GM12878 (cell line): ENCODE measurements around the gene LIPK. TPM values are rescaled to one million over a fixed set of nuclear protein-coding genes. Genes with fewer than 3 reads are reported as not detected.

Experiments
- ATAC-seq: fragments of 200-7000 bp; cut with Tn5 transposase; 3 replicates; pipeline ENCODE4 v1.9.1; 2020; ENCODE audit warnings: mild to moderate bottlenecking, moderate library complexity
- BruUV-seq: library from RNA; stranded (reverse); fragments of 400-500 nt; replicated peaks from 2 replicates; lab custom pipeline; 2021; lab: Mats Ljungman, UMichigan
- CTCF ChIA-PET: fragments of 300-600 bp; sonication (Branson Sonifier 250); formaldehyde crosslinking; extraction: SDS; loops from one replicate; lab custom pipeline; 2021; ENCODE audit warnings: inconsistent platforms; lab: Yijun Ruan, JAX
- POLR2A ChIA-PET: fragments of 350-600 bp; formaldehyde crosslinking; extraction: SDS; loops from one replicate; lab custom pipeline; 2021; ENCODE audit warnings: inconsistent platforms; lab: Charles Lee
- RAD21 ChIA-PET: fragments of 300-600 bp; sonication (Branson Sonifier 250); formaldehyde crosslinking; loops from one replicate; lab custom pipeline; 2023; ENCODE audit warnings: antibody characterized with exemption; ENCODE audit not compliant: unreplicated experiment; lab: Charles Lee
- SMC1A ChIA-PET: fragments of 300-600 bp; sonication (Branson Sonifier 250); formaldehyde crosslinking; loops from one replicate; lab custom pipeline; 2023; ENCODE audit not compliant: unreplicated experiment, uncharacterized antibody; lab: Charles Lee
- DNase-seq: peaks from one replicate; pipeline ENCODE4 v3.0.0-alpha.2; 2011; ENCODE audit warnings: low read depth, low spot score
- FAIRE-seq: peaks from 3 replicates; lab custom pipeline; 2011; peaks lifted over from hg19 to GRCh38; lab: Jason Lieb, UNC
- H2AFZ ChIP-seq: 2 replicates; pipeline ENCODE4 v1.6.0; 2011; ENCODE audit warnings: low read depth, low read length, control low read depth; ENCODE audit not compliant: control insufficient read depth
- H3K27ac ChIP-seq: 2 replicates; pipeline ENCODE4 v1.5.1; 2011; ENCODE audit warnings: control low read depth; ENCODE audit not compliant: control insufficient read depth, insufficient read depth
- H3K27me3 ChIP-seq, 2 experiments: replicated peaks in 1 of 2; 2 replicates each; pipeline versions ENCODE4 v1.6.0 to v1.6.1; 2011; ENCODE audit warnings: low read length in 1 of 2; ENCODE audit not compliant: control insufficient read depth in 2 of 2, insufficient read depth in 2 of 2
- H3K36me3 ChIP-seq, 2 experiments: 2 replicates each; pipeline ENCODE4 v1.5.1; 2011; ENCODE audit warnings: low read length in 1 of 2; ENCODE audit not compliant: control insufficient read depth in 2 of 2, insufficient read depth in 2 of 2
- H3K4me1 ChIP-seq: 2 replicates; pipeline ENCODE4 v1.6.1; 2011; ENCODE audit warnings: mild to moderate bottlenecking, low read length, moderate library complexity, mixed read lengths; ENCODE audit not compliant: control insufficient read depth, insufficient read depth
- H3K4me2 ChIP-seq: 2 replicates; pipeline ENCODE4 v1.6.0; 2011; ENCODE audit warnings: control low read depth; ENCODE audit not compliant: control insufficient read depth, insufficient read depth
- H3K4me3 ChIP-seq: fragments of 200-600 bp; sonication (generic); 2 replicates; pipeline ENCODE4 v1.5.1; 2016
- H3K79me2 ChIP-seq: 2 replicates; pipeline ENCODE4 v1.6.0; 2011; ENCODE audit warnings: low read length; ENCODE audit not compliant: control insufficient read depth, insufficient read depth
- H3K9ac ChIP-seq: 2 replicates; pipeline ENCODE4 v1.8.0; 2011; ENCODE audit warnings: low read length, control low read depth, mixed read lengths; ENCODE audit not compliant: control insufficient read depth, insufficient read depth
- H3K9me3 ChIP-seq: replicated peaks from 3 replicates; pipeline ENCODE4 v1.5.1; 2011; ENCODE audit warnings: mild to moderate bottlenecking, low read length; ENCODE audit not compliant: control insufficient read depth, insufficient read depth
- H4K20me1 ChIP-seq: 2 replicates; pipeline ENCODE4 v1.6.0; 2011; ENCODE audit not compliant: control insufficient read depth, insufficient read depth
- ASH2L ChIP-seq: fragments of 300-600, 200-600 bp; sonication (generic); IDR thresholded peaks from 2 replicates; pipeline ENCODE4 v1.6.1; 2017; ENCODE audit warnings: low read depth, mild to moderate bottlenecking, borderline replicate concordance
- ATF2 ChIP-seq: IDR thresholded peaks from 2 replicates; pipeline ENCODE4 v1.6.1; 2012; ENCODE audit warnings: low read length, inconsistent platforms
- BCL11A ChIP-seq: IDR thresholded peaks from 2 replicates; pipeline ENCODE4 v1.6.1; 2011; ENCODE audit warnings: low read depth, low read length
- CHD2 ChIP-seq: IDR thresholded peaks from 2 replicates; pipeline ENCODE4 v1.6.1; 2011; ENCODE audit warnings: low read depth, low read length, improper control_type of control experiment, borderline replicate concordance
- EGR1 ChIP-seq, 2 experiments: IDR thresholded peaks; 1 replicate in 1 of 2; 2 replicates in 1 of 2; pipeline ENCODE4 v1.6.1; 2011 to 2012; ENCODE audit warnings: low read depth in 2 of 2, low read length in 2 of 2, borderline replicate concordance in 1 of 2, mild to moderate bottlenecking in 1 of 2, moderate library complexity in 1 of 2
- ETV6 ChIP-seq, 2 experiments: fragments of 450-650 bp in 1 of 2; IDR thresholded peaks in 1 of 2; conservative IDR thresholded peaks in 1 of 2; 2 replicates each; pipeline ENCODE4 v1.6.1; 2014; ENCODE audit warnings: antibody characterized with exemption in 1 of 2, borderline replicate concordance in 1 of 2, low read depth in 1 of 2, mild to moderate bottlenecking in 1 of 2, moderate library complexity in 1 of 2
- IKZF2 ChIP-seq, 2 experiments: fragments of 450-650 bp; IDR thresholded peaks; 2 replicates each; pipeline ENCODE4 v1.6.1; 2017; ENCODE audit warnings: mild to moderate bottlenecking in 2 of 2, moderate library complexity in 2 of 2
- JUNB ChIP-seq: IDR thresholded peaks from 2 replicates; pipeline ENCODE4 v1.6.1; 2016; ENCODE audit warnings: antibody characterized with exemption, mild to moderate bottlenecking
- NFIC ChIP-seq: IDR thresholded peaks from 2 replicates; pipeline ENCODE4 v1.6.1; 2012; ENCODE audit warnings: low read depth, mild to moderate bottlenecking, inconsistent platforms, low read length, moderate library complexity
- RAD51 ChIP-seq: fragments of 450-650 bp; IDR thresholded peaks from 2 replicates; pipeline ENCODE4 v1.6.1; 2016; ENCODE audit warnings: moderate library complexity, mild to moderate bottlenecking, inconsistent platforms
- RUNX3 ChIP-seq: IDR thresholded peaks from 2 replicates; pipeline ENCODE4 v1.6.1; 2012; ENCODE audit warnings: low read length, inconsistent platforms
- TCF7 ChIP-seq: IDR thresholded peaks from 2 replicates; pipeline ENCODE4 v1.6.1; 2014; ENCODE audit warnings: antibody characterized with exemption, borderline replicate concordance
- YBX1 ChIP-seq: fragments of 450-650 bp; IDR thresholded peaks from 2 replicates; pipeline ENCODE4 v1.6.1; 2016; ENCODE audit warnings: antibody characterized with exemption
- ZBTB4 ChIP-seq: fragments of 450-650 bp; formaldehyde crosslinking; IDR thresholded peaks from 2 replicates; pipeline ENCODE4 v1.4.0; 2022; ENCODE audit warnings: mild to moderate bottlenecking, moderate library complexity
- WGBS: methylation state at CpG from one replicate; pipeline ENCODE4 v1.1.6; 2016; ENCODE audit warnings: low lambda C conversion rate; ENCODE audit not compliant: insufficient replicate concordance, insufficient coverage; ENCODE audit errors: missing lambda C conversion rate; 5-methylcytosine and 5-hydroxymethylcytosine counted together
- in situ Hi-C: fragments of 300-500 bp; cut with MboI; formaldehyde crosslinking; loops from 9 replicates; pipeline ENCODE4 v1.14.3; 2018; ENCODE audit warnings: mixed read lengths
- intact Hi-C: fragments of 100-400 bp; cut with micrococcal nuclease; formaldehyde crosslinking; loops from one replicate; pipeline ENCODE4 v1.14.2; 2022; ENCODE audit not compliant: unreplicated experiment
- polyA plus RNA-seq, 11 experiments: library from polyadenylated mRNA; depleted of rRNA in 4 of 11; unstranded in 6 of 11; stranded (reverse) in 5 of 11; fragments of >200 nt; fragmentation: Nextera tagmentation in 4 of 11; fragmentation: Illumina TruSeq in 1 of 11; extraction: Ambion mirVana in 4 of 11; extraction: Trizol in 1 of 11; gene quantifications; 1 replicate in 1 of 11; 2 replicates in 10 of 11; pipeline versions ENCODE4 v1.2.1 to v1.2.3, GENCODE V29; 2011 to 2016; ENCODE audit warnings: inconsistent platforms in 2 of 11, missing spikeins in 2 of 11, low read depth in 1 of 11
- total RNA-seq, 4 experiments: library from RNA; depleted of rRNA in 3 of 4; stranded (reverse); fragments of >200 nt in 3 of 4; fragmentation: Illumina TruSeq in 1 of 4; extraction: Trizol in 1 of 4; gene quantifications; 2 replicates each; pipeline versions ENCODE4 v1.2.1 to v1.2.3, GENCODE V29; 2013 to 2021

LIPK gene
- total and polyA plus RNA-seq, 10 of the 15 experiments (the other 5 are each of a cell fraction or from before 2014, with no cell fraction given): not detected

- TF ChIP-seq ZBTB4: no peak
- TF ChIP-seq ATF2: no peak
These were observed 3.0 kb upstream of the LIPK start (continued) for GRCh38 chr10:88702848-88703597.

- peak; percentile 51 for ATAC-seq
- no peak overlapping the region for H2AFZ ChIP-seq
- no peak overlapping the region for H3K4me3 ChIP-seq
- DNase-seq: no peak
- H3K27me3 ChIP-seq: no peaks in the 10 kb centered on the region
- ChIA-PET POLR2A (no interaction called here), CTCF (no interaction called here), SMC1A (no interaction called here), RAD21 (no interaction called here)
- no peak overlapping the region for H3K9ac ChIP-seq
- H3K4me2 ChIP-seq: no peak overlapping the region
- H4K20me1 ChIP-seq: no peaks in the 10 kb centered on the region
- TF ChIP-seq JUNB (peak; percentile 59), CHD2 (no peak), RUNX3 (peak; percentile 74; the same call in 1 of the 2 replicates), TCF7 (0 out of 2 replicates have a peak, but pooled peaks have one; percentile 32), IKZF2 (IDR thresholded peaks at IDR 0.05) (peak; percentile 38 to 60; a peak in 2 of 4 replicates), EGR1 (IDR thresholded peaks at IDR 0.05; ENCODE audit: borderline replicate concordance in 1 of 2, low read depth in 2 of 2, low read length in 2 of 2) (peak in 1 of 2 experiments; percentile 17; a peak in 1 of 3 replicates), ATF2 (0 out of 2 replicates have a peak, but pooled peaks have one; percentile 22), YBX1 (no peak), ASH2L (no peak), BCL11A (0 out of 2 replicates have a peak, but pooled peaks have one; percentile 21), ETV6 (conservative IDR thresholded peaks at IDR 0.05 in 1 of 2, IDR thresholded peaks at IDR 0.05 in 1 of 2; ENCODE audit: borderline replicate concordance in 1 of 2, low read depth in 1 of 2) (0 out of 4 replicates have a peak, but pooled peaks of 1 of the 2 experiments have one; percentile 12), RAD51 (no peak), NFIC (peak; percentile 51; the same call in 1 of the 2 replicates)
- FAIRE-seq: no peak
- in situ Hi-C loops: no loop called here
- no peaks in the 10 kb centered on the region for H3K36me3 ChIP-seq
- WGBS: 29% methylated on average over 2 of the region's 2 CpGs
- BruUV-seq: no TSS peak
- H3K4me1 ChIP-seq: no peaks in the 10 kb centered on the region
- no peaks in the 10 kb centered on the region for H3K79me2 ChIP-seq
- H3K9me3 ChIP-seq: no peaks in the 10 kb centered on the region
- intact Hi-C loops: no loop called here
- H3K27ac ChIP-seq: no peak overlapping the region
These were observed 1.5 kb downstream of the LIPK start for GRCh38 chr10:88707429-88708155.
